ENCODE results near the gene PKNOX2. TPM values are rescaled to one million over a fixed set of nuclear protein-coding genes. Genes with fewer than 3 reads are reported as not detected.

PKNOX2 gene
- total and polyA plus RNA-seq, 9 donors = 10.6 to 42.3 (median 30.0) TPM

DNA sequence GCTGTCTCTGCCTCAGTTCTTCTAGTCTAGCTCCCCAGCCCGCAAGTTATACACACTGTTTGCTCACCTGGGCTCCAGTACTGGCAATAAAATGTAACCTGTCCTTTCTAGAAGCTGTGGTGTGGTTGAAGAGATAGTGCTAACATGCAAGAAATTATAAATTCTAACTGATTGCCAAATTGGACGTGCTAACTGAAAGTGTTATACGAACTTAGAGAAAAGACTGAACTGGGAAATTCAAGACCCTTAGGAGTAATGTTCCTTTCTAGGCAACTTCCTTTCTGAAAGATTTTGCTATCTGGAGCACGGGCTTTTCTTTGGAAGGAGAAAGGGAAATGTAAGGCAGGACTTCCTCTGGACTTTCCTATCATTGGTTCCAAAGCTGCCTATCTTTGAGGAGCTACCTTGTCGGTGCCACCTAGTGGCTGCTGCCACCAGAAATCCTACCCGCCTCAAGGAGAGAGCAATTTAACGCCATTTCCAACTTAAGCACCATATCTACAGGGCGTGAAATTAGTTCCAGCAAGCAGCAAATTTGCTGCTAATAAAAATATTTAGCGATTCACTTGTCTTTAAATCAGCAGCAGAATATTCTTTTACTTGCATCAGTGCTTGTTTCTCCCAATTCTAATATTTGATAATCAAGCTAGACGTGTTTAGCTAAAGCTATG is 40.5 kb upstream of the PKNOX2 start:
- TF ChIP-seq, protein P1, sequence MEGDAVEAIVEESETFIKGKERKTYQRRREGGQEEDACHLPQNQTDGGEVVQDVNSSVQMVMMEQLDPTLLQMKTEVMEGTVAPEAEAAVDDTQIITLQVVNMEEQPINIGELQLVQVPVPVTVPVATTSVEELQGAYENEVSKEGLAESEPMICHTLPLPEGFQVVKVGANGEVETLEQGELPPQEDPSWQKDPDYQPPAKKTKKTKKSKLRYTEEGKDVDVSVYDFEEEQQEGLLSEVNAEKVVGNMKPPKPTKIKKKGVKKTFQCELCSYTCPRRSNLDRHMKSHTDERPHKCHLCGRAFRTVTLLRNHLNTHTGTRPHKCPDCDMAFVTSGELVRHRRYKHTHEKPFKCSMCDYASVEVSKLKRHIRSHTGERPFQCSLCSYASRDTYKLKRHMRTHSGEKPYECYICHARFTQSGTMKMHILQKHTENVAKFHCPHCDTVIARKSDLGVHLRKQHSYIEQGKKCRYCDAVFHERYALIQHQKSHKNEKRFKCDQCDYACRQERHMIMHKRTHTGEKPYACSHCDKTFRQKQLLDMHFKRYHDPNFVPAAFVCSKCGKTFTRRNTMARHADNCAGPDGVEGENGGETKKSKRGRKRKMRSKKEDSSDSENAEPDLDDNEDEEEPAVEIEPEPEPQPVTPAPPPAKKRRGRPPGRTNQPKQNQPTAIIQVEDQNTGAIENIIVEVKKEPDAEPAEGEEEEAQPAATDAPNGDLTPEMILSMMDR (IDR thresholded peaks at IDR 0.05) = no peak
- TF ChIP-seq POLR2A (IDR thresholded peaks at IDR 0.05) = no peak
- TF ChIP-seq EP300 (IDR thresholded peaks at IDR 0.05) = no peak
- peak in 4 of 5 donors; percentile 24 to 62 (median 45) for DNase-seq
- no peak overlapping the region for H3K27ac ChIP-seq
- no peaks in the 10 kb centered on the region for H3K9me3 ChIP-seq
- no peak overlapping the region for H3K4me3 ChIP-seq
- no peaks in the 10 kb centered on the region for H3K27me3 ChIP-seq
- no peaks in the 10 kb centered on the region for H3K36me3 ChIP-seq
- WGBS, 3 donors = 51 to 71% (median 58%) methylated on average over 10 of the region's 10 CpGs
- no peaks in the 10 kb centered on the region for H3K4me1 ChIP-seq (ENCODE audit: insufficient read depth)
- intact Hi-C loops (cut with DNase I) = no loop called here

DNA sequence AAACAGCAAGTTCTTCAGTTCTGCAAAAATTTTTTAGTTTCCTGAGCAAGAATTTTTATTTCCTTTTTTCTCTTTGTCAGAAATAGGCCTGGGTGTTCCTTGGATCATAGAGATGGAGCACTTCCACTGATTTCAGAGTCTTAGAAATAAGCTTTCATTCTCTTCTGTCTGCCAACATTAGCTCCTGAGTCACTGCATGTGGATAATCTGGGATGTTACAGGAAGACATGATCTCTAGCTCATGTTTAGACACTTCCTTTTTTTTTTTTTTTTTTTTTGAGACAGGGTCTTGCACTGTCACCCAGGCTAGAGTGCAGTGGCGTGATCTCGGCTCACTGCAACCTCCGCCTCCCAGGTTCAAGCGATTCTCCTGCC is 39.9 kb upstream of the PKNOX2 start:
- H3K4me3 ChIP-seq = no peak overlapping the region
- no peaks in the 10 kb centered on the region for H3K36me3 ChIP-seq
- WGBS, 3 donors = 93 to 96% (median 95%) methylated on average over 4 of the region's 4 CpGs
- no peaks in the 10 kb centered on the region for H3K4me1 ChIP-seq (ENCODE audit: insufficient read depth)
- intact Hi-C loops (cut with DNase I) = no loop called here
- no peak for DNase-seq
- H3K9me3 ChIP-seq = no peaks in the 10 kb centered on the region
- no peak overlapping the region for H3K27ac ChIP-seq
- TF ChIP-seq EP300 (IDR thresholded peaks at IDR 0.05) (no peak), POLR2A (IDR thresholded peaks at IDR 0.05) (no peak)
- TF ChIP-seq, protein P1 (IDR thresholded peaks at IDR 0.05) = no peak
- H3K27me3 ChIP-seq = no peaks in the 10 kb centered on the region

DNA sequence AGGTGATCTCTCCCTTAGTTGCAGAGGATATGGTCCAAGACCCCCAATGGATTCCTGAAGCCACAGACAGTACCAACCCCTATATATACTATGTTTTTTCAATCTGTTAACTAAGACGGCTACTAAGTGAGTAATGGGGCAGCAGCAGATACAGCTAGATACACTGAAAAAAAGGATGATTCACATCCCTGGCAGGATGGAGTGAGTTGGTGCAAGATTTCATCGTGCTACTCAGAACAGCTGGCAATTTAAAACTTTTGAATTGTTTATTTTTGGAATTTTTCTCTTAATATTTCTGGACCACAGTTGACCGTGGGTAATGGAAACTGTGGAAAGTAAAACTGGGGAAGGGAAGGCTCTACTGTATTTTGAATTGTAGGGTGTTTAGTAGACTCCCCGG is 36.1 kb upstream of the PKNOX2 start:
- TF ChIP-seq POLR2A (IDR thresholded peaks at IDR 0.05) = no peak
- TF ChIP-seq, protein P1 (IDR thresholded peaks at IDR 0.05) = no peak
- TF ChIP-seq EP300 (IDR thresholded peaks at IDR 0.05) = no peak
- Histone ChIP-seq H3K4me1 (ENCODE audit: insufficient read depth) (no peaks in the 10 kb centered on the region), H3K9me3 (no peaks in the 10 kb centered on the region), H3K36me3 (no peaks in the 10 kb centered on the region), H3K4me3 (no peak overlapping the region), H3K27me3 (no peaks in the 10 kb centered on the region), H3K27ac (no peak overlapping the region)
- intact Hi-C loops (cut with DNase I) = no loop called here
- WGBS, 3 donors = 50 to 62% (median 56%) methylated on average over 4 of the region's 4 CpGs
- no peak for DNase-seq

DNA sequence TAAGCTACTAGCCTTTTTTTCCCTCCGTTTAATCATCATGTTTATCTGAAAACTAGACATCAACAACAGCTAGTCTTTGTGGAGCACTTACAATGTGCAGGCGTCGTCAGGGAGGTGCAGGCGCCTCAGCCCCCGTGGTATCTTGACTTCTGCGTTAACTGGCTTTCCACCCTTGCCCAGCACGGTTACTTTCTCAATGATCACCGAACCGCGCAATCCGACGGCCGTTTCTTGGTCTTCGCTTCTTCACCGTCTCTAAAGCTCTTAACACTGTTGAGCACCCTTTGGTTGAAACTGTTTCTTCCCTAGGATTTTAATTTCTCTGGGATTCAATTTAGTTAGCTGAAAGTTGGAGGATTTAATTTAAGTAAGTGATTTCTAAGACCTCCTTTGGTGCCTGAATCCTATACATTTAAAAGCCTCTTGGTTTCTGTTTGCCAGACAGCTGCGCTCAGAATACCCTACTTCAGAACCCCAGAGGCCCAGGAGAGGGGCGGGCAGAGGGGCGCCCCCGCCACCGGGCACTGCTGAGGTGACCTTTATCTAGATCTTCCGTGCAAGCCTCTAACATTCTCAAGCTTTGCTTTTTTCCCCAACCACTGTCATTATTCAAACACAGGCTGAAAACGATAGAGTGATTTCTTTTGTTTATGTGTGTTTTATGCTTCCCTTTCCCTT is 35.1 kb upstream of the PKNOX2 start:
- no peak for DNase-seq
- Histone ChIP-seq H3K27ac (no peak overlapping the region), H3K9me3 (no peaks in the 10 kb centered on the region), H3K4me1 (ENCODE audit: insufficient read depth) (no peaks in the 10 kb centered on the region), H3K36me3 (no peaks in the 10 kb centered on the region), H3K27me3 (no peaks in the 10 kb centered on the region), H3K4me3 (no peak overlapping the region)
- intact Hi-C loops (cut with DNase I) = no loop called here
- 61 to 68% (median 64%) methylated on average over 22 of the region's 22 CpGs for WGBS, 3 donors
- no peak for TF ChIP-seq POLR2A (IDR thresholded peaks at IDR 0.05)
- TF ChIP-seq EP300 (IDR thresholded peaks at IDR 0.05) = no peak
- TF ChIP-seq, protein P1 (IDR thresholded peaks at IDR 0.05) = no peak

All from ovary (tissue), 9 donors.